HG03558 (cell line): ENCODE results near the gene NKTR.
"Not testable (repeated sequence)": the region's sequence is repeated elsewhere in the genome, so short reads cannot be mapped to it uniquely, and the experiment has no call there.

Experiments
- ATAC-seq: cut with Tn5 transposase; IDR thresholded peaks from one replicate; pipeline ENCODE4 v1.9.1; 2021; ENCODE audit warnings: moderate number of reproducible peaks; ENCODE audit not compliant: unreplicated experiment; ENCODE audit errors: extremely low read depth

The NKTR gene

GRCh38 chr3:42593635-42594034, 6.9 kb upstream of the NKTR start:
- no peak for ATAC-seq

DNA sequence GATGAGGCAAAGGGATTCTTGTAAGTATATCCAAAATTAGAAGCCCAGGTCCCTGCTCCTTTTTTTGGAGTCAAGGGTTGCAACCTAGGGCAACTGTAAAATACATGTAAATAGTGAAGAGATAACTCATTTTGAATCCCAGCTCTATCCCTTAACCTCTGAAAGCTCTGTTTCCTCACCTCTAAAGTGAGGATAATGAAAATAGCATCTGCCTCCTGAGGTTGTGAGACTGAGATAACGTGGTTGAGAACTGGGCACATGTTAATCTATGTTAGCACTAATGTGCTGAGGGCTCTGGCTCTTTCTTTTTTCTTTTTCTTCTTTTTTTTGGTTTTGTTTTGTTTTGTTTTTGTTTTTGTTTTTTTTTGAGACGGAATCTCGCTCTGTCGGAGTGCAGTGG, 4.8 kb upstream of the NKTR start:
- no peak for ATAC-seq

GRCh38 chr3:42597098-42597497, 3.4 kb upstream of the NKTR start:
- ATAC-seq, result not testable (repeated sequence)

DNA sequence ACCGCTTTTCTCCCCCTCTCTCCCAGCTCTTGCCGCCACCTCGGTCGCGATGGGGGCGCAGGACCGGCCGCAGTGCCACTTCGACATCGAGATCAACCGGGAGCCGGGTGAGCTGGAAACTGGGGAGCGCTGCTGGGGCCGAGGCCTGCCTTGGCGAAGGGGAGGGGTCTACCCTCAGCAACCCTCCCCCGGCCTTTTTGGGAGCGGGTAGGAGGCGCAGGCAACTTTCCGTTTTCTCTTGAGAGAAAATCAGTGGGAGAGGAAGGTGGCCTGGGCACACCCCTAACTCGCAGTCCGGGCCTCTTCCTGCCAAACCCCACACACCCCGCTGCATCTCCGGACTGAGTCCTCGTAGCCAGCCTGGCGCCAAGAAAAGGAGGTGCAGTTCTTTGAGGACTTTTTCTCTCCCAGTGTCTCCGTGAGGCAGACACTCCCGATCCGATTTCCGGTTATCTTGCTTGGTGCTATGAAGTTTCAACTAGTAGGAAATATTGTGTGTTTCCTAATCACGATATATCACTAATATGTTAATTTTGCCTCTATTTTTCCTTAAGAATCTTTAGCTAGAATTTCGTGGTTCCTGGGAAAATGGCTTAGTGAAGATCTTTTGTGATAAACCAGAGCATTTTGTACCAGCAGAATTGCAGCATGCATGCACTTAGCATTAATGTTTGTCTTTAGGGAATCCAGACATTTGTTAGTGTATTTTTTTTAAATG, 631 bp downstream of the NKTR start:
- ATAC-seq, result peak; percentile 13

DNA sequence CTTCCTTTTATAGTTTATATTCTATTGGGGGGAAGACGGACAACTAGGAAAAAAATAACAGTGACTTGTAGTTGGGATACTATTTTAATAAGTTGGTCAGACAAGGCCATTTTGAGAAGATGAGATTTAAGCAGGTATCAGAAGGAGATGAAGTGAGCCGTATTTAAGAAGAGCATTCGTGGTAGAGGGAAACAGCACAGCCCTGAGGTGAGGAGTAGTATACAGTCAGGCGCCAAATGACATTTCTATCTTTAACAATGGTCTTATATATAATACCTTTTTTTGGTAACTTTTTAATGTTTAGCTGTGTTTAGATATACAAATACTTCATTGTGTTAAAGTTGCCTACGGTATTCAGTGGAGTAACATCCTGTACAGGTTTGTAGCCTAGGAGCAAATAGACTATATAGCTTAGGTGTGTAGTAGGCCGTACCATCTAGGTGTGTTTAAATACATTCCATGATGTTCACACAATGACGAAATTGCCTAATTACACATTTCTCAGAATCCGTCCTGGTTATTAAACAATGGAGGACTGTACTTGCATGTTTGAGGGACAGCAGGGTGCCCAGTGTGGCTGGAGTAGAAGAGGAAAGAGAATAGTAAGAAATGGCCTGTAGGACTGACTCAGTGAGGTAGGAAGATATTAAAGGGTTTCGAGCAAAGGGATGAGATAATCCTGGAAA, 1.6 kb downstream of the NKTR start:
- no peak for ATAC-seq

- ATAC-seq, result no peak
Measured at GRCh38 chr3:42602961-42603360, 2.5 kb downstream of the NKTR start.

- no peak for ATAC-seq
Measured at GRCh38 chr3:42605546-42606173, 5.2 kb downstream of the NKTR start.

DNA sequence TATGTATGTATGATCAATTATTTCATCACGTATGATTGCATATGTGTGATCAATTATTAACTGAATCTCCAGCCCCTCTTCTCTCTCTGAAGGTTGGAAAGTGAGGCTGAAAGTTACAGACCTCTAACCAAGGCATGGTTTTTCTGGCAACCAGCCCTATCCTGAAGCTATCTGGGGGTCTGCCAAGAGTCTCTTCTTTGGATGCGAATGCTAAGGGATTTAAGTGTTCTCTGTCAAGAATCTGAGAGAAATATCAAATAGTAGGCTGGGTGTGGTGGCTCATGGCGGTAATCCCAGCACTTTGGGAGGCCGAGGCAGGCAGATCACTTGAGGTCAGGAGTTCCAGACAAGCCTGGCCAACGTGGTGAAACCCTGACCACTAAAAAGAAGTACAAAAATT, 8.1 kb downstream of the NKTR start:
- no peak for ATAC-seq

GRCh38 chr3:42610976-42611375, 10.5 kb downstream of the NKTR start:
- ATAC-seq, result no peak

DNA sequence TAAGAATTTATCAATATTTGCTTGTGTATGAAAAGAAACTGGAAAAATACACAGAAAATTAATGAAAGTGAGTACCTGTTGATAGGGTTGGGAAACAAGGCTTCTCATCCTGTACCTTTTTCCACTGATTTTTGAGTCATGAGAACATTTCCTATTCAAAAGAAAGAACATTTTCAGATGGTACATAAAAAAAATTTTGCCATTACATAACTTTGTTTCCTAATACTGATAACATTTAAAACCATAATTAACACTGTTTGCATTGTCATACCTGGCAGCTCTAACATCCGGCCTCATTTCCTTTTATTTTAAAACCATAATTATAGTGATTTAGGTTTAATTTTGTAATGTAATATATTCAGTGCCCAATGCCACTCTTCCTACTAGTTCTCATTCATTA, 11.7 kb downstream of the NKTR start:
- ATAC-seq, result no peak

DNA sequence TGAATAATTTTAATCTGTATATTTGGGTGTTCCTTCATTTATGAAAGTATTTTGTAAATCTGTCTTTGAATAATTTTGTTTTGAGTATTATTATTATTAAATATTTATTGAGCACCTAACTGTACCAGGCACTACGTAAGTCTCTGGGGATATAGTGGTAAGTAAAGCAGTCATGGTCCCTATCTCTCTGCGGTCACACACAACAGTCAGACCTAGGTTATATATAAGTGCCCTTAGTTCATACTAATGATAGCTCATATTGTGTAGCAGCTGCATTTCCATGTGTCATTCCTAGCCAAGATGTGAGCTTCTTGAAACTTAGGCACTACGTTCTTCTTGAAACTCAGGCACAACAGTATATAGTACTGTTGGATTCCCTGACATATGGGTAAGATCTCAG, 12.4 kb downstream of the NKTR start:
- ATAC-seq, result no peak

- ATAC-seq, result no peak
Measured at GRCh38 chr3:42613462-42613861, 13.0 kb downstream of the NKTR start.

DNA sequence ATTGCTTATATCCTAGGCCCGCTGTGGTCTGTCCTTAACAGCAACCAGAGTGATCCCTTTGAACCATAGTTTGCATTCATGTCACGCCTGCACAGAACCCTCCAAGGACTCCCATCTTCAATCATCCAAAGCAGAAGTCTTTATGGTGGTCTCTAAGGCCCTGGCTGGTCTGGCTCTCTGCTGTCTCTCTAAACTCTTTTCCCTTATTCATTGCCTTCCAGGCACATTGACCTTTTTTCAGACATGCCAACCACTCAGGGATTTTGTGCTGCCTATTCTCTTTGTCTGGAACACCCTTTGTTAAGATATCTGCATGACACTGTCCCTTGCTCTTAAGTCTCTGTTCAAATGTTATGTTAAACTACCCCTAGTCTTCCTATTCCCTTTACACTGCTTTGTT, 31.1 kb downstream of the NKTR start:
- no peak for ATAC-seq

- ATAC-seq, result no peak
Measured at GRCh38 chr3:42632146-42632545, 31.7 kb downstream of the NKTR start.

GRCh38 chr3:42633544-42633943, 33.1 kb downstream of the NKTR start:
- ATAC-seq, result no peak

DNA sequence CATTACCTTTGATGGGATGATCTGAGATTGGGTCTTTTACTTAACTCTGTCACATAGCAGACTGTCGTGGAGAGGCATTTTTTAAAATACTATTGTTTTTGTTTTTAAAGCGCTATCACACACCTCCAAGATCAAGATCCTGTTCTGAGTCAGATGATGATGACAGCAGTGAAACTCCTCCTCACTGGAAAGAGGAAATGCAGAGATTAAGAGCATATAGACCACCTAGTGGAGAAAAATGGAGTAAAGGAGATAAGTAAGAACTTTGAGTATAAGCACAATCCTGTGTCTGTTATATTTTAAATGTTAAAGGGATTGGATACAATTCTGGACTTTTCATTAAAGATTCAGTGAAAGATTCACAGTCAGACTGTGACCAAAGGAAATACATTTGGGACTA, 34.6 kb downstream of the NKTR start:
- no peak for ATAC-seq

- ATAC-seq, result no peak
Measured at GRCh38 chr3:42637001-42637400, 36.5 kb downstream of the NKTR start.

- ATAC-seq, result no peak
Measured at GRCh38 chr3:42638339-42638842, 37.9 kb downstream of the NKTR start.

- ATAC-seq, result no peak
Measured at GRCh38 chr3:42639192-42639591, 38.7 kb downstream of the NKTR start.

DNA sequence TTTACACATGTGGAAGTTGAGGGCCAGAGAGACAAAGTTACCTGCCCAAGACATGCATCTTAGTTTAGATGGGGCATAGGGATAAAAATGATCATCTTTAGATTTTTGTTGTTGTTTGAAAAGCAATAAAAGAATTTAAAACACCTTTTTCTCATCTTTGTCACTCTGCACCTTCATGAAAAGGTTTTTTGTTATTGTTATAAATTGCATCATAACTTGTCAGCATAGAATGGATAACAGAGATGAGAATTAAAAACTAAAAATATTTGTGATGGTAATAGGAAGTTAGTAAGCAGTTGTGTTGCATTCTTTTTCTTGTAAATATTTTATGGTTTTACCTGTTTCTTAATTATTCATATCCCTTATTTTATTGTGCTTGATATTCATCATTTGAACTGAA, 39.6 kb downstream of the NKTR start:
- no peak for ATAC-seq

DNA sequence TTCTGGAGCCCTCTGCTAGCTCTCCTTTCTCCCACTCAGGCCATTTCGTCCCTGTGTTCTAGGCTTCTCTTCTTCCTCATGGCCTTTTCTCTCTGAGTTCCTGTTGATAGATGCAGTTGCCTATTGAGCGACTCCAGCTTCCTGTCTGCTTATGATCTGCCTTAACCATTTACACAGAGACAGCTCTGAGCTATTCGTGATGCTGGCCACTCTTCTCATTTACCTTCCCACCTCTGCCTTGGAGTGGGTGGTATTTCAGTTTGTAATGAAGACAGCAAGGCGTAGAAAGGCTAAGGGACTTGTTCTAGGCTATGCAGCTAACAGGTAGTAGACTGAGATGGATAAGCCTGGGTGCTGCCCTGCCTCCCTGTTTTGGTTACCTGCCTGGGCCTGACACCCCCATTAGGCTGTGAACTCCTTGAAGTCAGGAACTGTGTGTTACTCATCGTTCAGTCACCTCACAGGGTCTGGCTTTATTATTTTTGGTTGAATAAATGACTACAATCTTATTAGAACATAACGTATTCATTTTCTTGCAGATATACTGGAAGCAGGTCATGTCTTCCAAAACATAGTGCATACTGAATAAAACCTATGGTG, 40.4 kb downstream of the NKTR start:
- ATAC-seq, result no peak
